Fibroblast of villous mesenchyme (primary cell): ENCODE data around the gene BICD1. TPM values are rescaled to one million over a fixed set of nuclear protein-coding genes. Genes with fewer than 3 reads are reported as not detected.
A peak's percentile ranks its signal among the peaks of the same experiment; 100 is the strongest.

Experiments used
- DNase-seq: peaks from one replicate; pipeline ENCODE4 v3.0.0-alpha.2; 2010; ENCODE audit warnings: low read depth
- H3K4me3 ChIP-seq: 2 replicates; pipeline ENCODE4 v1.5.1; 2011; ENCODE audit warnings: low read depth, mild to moderate bottlenecking, low read length
- total RNA-seq: library from RNA; depleted of rRNA; stranded (reverse); fragments of >200 nt; gene quantifications from 2 replicates; pipeline ENCODE4 v1.2.3, GENCODE V29; 2012
- TF ChIP-seq, protein P1 (sequence below): IDR thresholded peaks from 2 replicates; pipeline ENCODE4 v1.5.1; 2012; ENCODE audit warnings: low read depth, mild to moderate bottlenecking, low read length; ENCODE audit not compliant: insufficient read depth

The BICD1 gene
- total RNA-seq, 1 donor: 24.6 TPM

GRCh38 chr12:32399370-32400113 lies 292.9 kb downstream of the BICD1 start, which contains the start of gene FGD4:
Gene FGD4 (plus strand): TSS chr12:32399558.
- H3K4me3 ChIP-seq: peak within 1 kb of the TSS; percentile 74
- DNase-seq: peak; percentile 87

DNA sequence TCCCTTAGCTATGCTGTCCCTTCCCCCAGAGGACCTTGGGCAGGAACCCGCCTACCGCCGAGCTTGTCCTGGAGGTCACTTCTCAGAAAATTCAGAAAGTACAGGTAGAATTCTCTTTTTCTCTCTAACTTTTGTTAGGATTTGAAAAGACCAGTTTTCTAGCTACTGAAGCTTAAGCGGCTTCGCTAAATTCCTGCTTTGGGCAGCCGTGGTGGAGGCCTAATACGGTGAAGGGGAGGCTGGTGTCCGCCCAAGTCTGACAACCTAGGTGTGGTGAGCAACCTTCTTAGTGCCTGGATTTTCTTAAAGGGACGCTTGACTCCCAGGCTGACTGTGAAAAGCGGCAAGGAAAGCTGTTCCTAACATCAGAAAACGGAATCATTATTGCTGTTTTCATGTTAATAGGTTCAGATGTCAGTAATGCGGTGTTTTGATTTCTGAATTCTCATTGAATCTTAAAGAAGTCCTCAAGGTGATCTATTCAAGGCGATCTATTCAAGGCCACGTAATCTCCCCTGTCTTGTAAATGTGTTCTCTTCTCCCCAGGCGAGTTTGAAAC lies 293.5 kb downstream of the BICD1 start:
- no peak for DNase-seq
- H3K4me3 ChIP-seq: peak overlapping the region; percentile 74
- TF ChIP-seq, protein P1, sequence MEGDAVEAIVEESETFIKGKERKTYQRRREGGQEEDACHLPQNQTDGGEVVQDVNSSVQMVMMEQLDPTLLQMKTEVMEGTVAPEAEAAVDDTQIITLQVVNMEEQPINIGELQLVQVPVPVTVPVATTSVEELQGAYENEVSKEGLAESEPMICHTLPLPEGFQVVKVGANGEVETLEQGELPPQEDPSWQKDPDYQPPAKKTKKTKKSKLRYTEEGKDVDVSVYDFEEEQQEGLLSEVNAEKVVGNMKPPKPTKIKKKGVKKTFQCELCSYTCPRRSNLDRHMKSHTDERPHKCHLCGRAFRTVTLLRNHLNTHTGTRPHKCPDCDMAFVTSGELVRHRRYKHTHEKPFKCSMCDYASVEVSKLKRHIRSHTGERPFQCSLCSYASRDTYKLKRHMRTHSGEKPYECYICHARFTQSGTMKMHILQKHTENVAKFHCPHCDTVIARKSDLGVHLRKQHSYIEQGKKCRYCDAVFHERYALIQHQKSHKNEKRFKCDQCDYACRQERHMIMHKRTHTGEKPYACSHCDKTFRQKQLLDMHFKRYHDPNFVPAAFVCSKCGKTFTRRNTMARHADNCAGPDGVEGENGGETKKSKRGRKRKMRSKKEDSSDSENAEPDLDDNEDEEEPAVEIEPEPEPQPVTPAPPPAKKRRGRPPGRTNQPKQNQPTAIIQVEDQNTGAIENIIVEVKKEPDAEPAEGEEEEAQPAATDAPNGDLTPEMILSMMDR: no peak

More at GRCh38 chr12:32399370-32400113, 292.9 kb downstream of the BICD1 start, which contains the start of gene FGD4:
- TF ChIP-seq, protein P1: peak; percentile 54

DNA sequence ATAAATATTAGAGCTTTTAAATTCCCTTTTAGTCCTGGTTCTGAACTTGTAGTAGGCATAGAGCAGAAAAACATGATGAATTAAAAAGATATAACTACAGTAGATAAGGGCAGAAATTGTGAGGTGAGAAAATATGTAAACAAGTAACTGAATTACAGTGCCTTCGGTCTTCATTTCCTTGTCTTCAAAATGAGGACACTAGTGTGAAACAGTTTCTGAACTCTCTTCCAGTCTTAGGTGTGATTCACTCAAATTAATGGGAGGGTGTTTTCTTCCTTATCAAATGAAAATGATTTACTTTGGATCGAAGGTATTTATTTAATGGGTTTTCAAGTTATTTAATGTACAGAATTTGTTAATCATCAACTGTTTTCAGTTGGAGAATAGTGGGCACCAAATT lies 294.2 kb downstream of the BICD1 start:
- DNase-seq: no peak
- TF ChIP-seq, protein P1: no peak
- no peak overlapping the region for H3K4me3 ChIP-seq

DNA sequence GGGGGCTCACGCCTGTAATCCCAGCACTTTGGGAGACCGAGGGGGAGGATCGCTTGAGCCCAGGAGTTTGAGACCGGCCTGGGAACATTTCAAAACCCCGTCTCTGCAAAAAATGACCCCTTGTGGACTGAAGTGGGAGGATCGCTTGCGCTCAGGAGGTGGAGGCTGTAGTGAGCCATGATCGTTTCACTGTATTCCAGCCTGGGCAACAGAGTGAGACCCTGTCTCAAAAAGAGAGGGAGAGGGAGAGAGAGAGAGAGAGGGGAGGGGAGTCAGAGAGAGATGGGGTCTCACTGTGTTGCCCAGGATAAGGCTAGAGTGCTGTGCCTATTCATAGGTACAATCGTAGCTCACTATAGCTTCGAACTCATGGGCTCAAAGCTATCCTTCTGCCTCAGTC lies 295.5 kb downstream of the BICD1 start:
- H3K4me3 ChIP-seq: no peak overlapping the region
- TF ChIP-seq, protein P1: no peak
- no peak for DNase-seq

- no peak overlapping the region for H3K4me3 ChIP-seq
- TF ChIP-seq, protein P1: no peak
- DNase-seq: no peak
Observed at GRCh38 chr12:32402946-32403345, 296.3 kb downstream of the BICD1 start.

- TF ChIP-seq, protein P1: no peak
- no peak for DNase-seq
- no peak overlapping the region for H3K4me3 ChIP-seq
Observed at GRCh38 chr12:32407795-32408194, 301.1 kb downstream of the BICD1 start.
